Activated naive CD4-positive, alpha-beta T cell treated with anti-CD3 and anti-CD28 coated beads, Interleukin-2, amount 50 U/mL, for 72 hours (primary cell): ENCODE data around the gene ITSN1. TPM values are rescaled to one million over a fixed set of nuclear protein-coding genes. Genes with fewer than 3 reads are reported as not detected.
"Not testable (repeated sequence)": the region's sequence is repeated elsewhere in the genome, so short reads cannot be mapped to it uniquely, and the experiment has no call there.

Experiments used
- ATAC-seq, 2 donors: fragments of 150-1000 bp; cut with Tn5 transposase; 2 replicates each; pipeline ENCODE4 v1.10.0; 2021; ENCODE audit warnings: mild to moderate bottlenecking in 2 of 2, moderate library complexity in 2 of 2
- DNase-seq, 2 donors: peaks; one replicate each; pipeline ENCODE4 v3.0.0; 2021 to 2022; ENCODE audit warnings: low spot score in 2 of 2
- H3K27ac Mint-ChIP-seq, 2 donors: one replicate each; pipeline ENCODE4 v1.8.0; 2022; ENCODE audit warnings: mild to moderate bottlenecking in 2 of 2, mixed read lengths in 2 of 2
- H3K36me3 Mint-ChIP-seq, 2 donors: one replicate each; pipeline ENCODE4 v1.8.0; 2022; ENCODE audit warnings: mixed read lengths in 2 of 2
- H3K9me3 Mint-ChIP-seq, 2 donors: one replicate each; pipeline ENCODE4 v1.8.0; 2022; ENCODE audit warnings: mixed read lengths in 2 of 2
- total RNA-seq, 2 donors: library from RNA; stranded (reverse); gene quantifications; one replicate each; pipeline ENCODE4 v1.2.3, GENCODE V29; 2022

Gene ITSN1
- total RNA-seq, 2 donors from 2014 or later, result 5.3 to 6.7 TPM

- peak overlapping the region in 1 of 2 donors; percentile 39 for H3K27ac Mint-ChIP-seq
- DNase-seq (no peak), ATAC-seq (no peak)
- H3K9me3 Mint-ChIP-seq, result no peaks in the 10 kb centered on the region
- H3K36me3 Mint-ChIP-seq, result peaks cover 16 to 55% of the 10 kb centered on the region in 2 donors
Observed at GRCh38 chr21:33909756-33910155, 267.5 kb downstream of the ITSN1 start.

- no peak for ATAC-seq
- no peaks in the 10 kb centered on the region for H3K9me3 Mint-ChIP-seq
- DNase-seq, result no peak
- H3K36me3 Mint-ChIP-seq, result peaks cover 24 to 34% of the 10 kb centered on the region in 2 donors
- H3K27ac Mint-ChIP-seq, result peak overlapping the region; percentile 16 to 96
Observed at GRCh38 chr21:33914188-33914587, 271.9 kb downstream of the ITSN1 start.

GRCh38 chr21:33915368-33916199 is 273.3 kb downstream of the ITSN1 start, which contains the start of gene ATP5PO:
Gene ATP5PO (minus strand): TSS chr21:33915804. CDS start chr21:33915763, 41 bp downstream.
- peak; percentile 93 to 98 for DNase-seq
- ATAC-seq, result peak; percentile 99 to 100
- peaks cover 18 to 28% of the 10 kb centered on the region in 2 donors for H3K36me3 Mint-ChIP-seq
- H3K9me3 Mint-ChIP-seq, result no peaks in the 10 kb centered on the region
- H3K27ac Mint-ChIP-seq, result peak within 1 kb of the TSS; percentile 96 to 100

- no peaks in the 10 kb centered on the region for H3K9me3 Mint-ChIP-seq
- peak overlapping the region; percentile 96 to 100 for H3K27ac Mint-ChIP-seq
- H3K36me3 Mint-ChIP-seq, result peaks cover 17 to 22% of the 10 kb centered on the region in 2 donors
- ATAC-seq (peak in 1 of 2 donors; percentile 4), DNase-seq (no peak)
Observed at GRCh38 chr21:33916200-33916567, 273.9 kb downstream of the ITSN1 start.

GRCh38 chr21:33917421-33917820 is 275.1 kb downstream of the ITSN1 start:
- Mint-ChIP-seq H3K9me3 (no peaks in the 10 kb centered on the region), H3K27ac (no peak overlapping the region), H3K36me3 (peaks cover 17 to 19% of the 10 kb centered on the region in 2 donors)
- DNase-seq (no peak), ATAC-seq (no peak)

- H3K9me3 Mint-ChIP-seq, result no peaks in the 10 kb centered on the region
- DNase-seq, result peak; percentile 84 to 94
- no peaks in the 10 kb centered on the region for H3K36me3 Mint-ChIP-seq
- ATAC-seq, result peak; percentile 96 to 99
- H3K27ac Mint-ChIP-seq, result no peak overlapping the region
Observed at GRCh38 chr21:33924079-33924765, 281.9 kb downstream of the ITSN1 start.

- ATAC-seq (peak in 1 of 2 donors; percentile 7), DNase-seq (no peak)
- no peak overlapping the region for H3K27ac Mint-ChIP-seq
- no peaks in the 10 kb centered on the region for H3K9me3 Mint-ChIP-seq
- no peaks in the 10 kb centered on the region for H3K36me3 Mint-ChIP-seq
Observed at GRCh38 chr21:33924766-33925100, 282.4 kb downstream of the ITSN1 start.

- DNase-seq, H3K9me3 Mint-ChIP-seq, H3K36me3 Mint-ChIP-seq, H3K27ac Mint-ChIP-seq, ATAC-seq: not testable (repeated sequence)
Observed at GRCh38 chr21:33926248-33926647, 283.9 kb downstream of the ITSN1 start.

GRCh38 chr21:33931052-33931798 is 288.9 kb downstream of the ITSN1 start:
- H3K27ac Mint-ChIP-seq, result peak overlapping the region; percentile 97 to 100
- DNase-seq (peak; percentile 52 to 74), ATAC-seq (peak; percentile 97 to 98)
- H3K9me3 Mint-ChIP-seq, result not testable (repeated sequence)
- H3K36me3 Mint-ChIP-seq, result peaks cover 18 to 21% of the 10 kb centered on the region in 2 donors

GRCh38 chr21:33931799-33932390 is 289.6 kb downstream of the ITSN1 start:
- H3K27ac Mint-ChIP-seq, result peak overlapping the region; percentile 97 to 100
- peaks cover 0 to 5% of the 10 kb centered on the region in 2 donors for H3K9me3 Mint-ChIP-seq
- ATAC-seq (peak in 1 of 2 donors; percentile 19), DNase-seq (no peak)
- H3K36me3 Mint-ChIP-seq, result peaks cover 18 to 21% of the 10 kb centered on the region in 2 donors

- no peak for DNase-seq
- peaks cover 18 to 21% of the 10 kb centered on the region in 2 donors for H3K36me3 Mint-ChIP-seq
- peak overlapping the region; percentile 97 to 100 for H3K27ac Mint-ChIP-seq
- H3K9me3 Mint-ChIP-seq, result peaks cover 0 to 5% of the 10 kb centered on the region in 2 donors
- ATAC-seq, result no peak
Observed at GRCh38 chr21:33932731-33933130, 290.4 kb downstream of the ITSN1 start.

GRCh38 chr21:33936301-33937038 is 294.2 kb downstream of the ITSN1 start:
- ATAC-seq, result peak; percentile 64 to 73
- H3K36me3 Mint-ChIP-seq, result peaks cover 22 to 42% of the 10 kb centered on the region in 2 donors
- peak in 1 of 2 donors; percentile 50 for DNase-seq
- peaks cover 0 to 2% of the 10 kb centered on the region in 2 donors for H3K9me3 Mint-ChIP-seq
- H3K27ac Mint-ChIP-seq, result peak overlapping the region; percentile 86 to 97

- Mint-ChIP-seq H3K9me3 (no peaks in the 10 kb centered on the region), H3K27ac (peak overlapping the region; percentile 86 to 97), H3K36me3 (peaks cover 15 to 36% of the 10 kb centered on the region in 2 donors)
- no peak for DNase-seq
- ATAC-seq, result peak; percentile 6 to 19
Observed at GRCh38 chr21:33937146-33937545, 294.8 kb downstream of the ITSN1 start.

GRCh38 chr21:33937931-33938339 is 295.6 kb downstream of the ITSN1 start:
- Mint-ChIP-seq H3K36me3 (peaks cover 9 to 30% of the 10 kb centered on the region in 2 donors), H3K9me3 (no peaks in the 10 kb centered on the region), H3K27ac (peak overlapping the region; percentile 81 to 97)
- ATAC-seq (peak; percentile 67 to 68), DNase-seq (no peak)

- Mint-ChIP-seq H3K27ac (peak overlapping the region; percentile 92 to 97), H3K36me3 (peaks cover 9 to 35% of the 10 kb centered on the region in 2 donors), H3K9me3 (no peaks in the 10 kb centered on the region)
- no peak for ATAC-seq
- no peak for DNase-seq
Observed at GRCh38 chr21:33938381-33938780, 296.1 kb downstream of the ITSN1 start.

GRCh38 chr21:33939226-33939625 is 296.9 kb downstream of the ITSN1 start:
- peak overlapping the region in 1 of 2 donors; percentile 97 for H3K27ac Mint-ChIP-seq
- H3K36me3 Mint-ChIP-seq, result peaks cover 9 to 43% of the 10 kb centered on the region in 2 donors
- no peak for ATAC-seq
- no peaks in the 10 kb centered on the region for H3K9me3 Mint-ChIP-seq
- DNase-seq, result no peak
